Right atrium auricular region (tissue), 2 donors: ENCODE results near the gene COL4A2. TPM values are rescaled to one million over a fixed set of nuclear protein-coding genes. Genes with fewer than 3 reads are reported as not detected.

ENCODE experiments used
- DNase-seq: peaks from one replicate; pipeline ENCODE4 v3.0.0-alpha.2; 2019; ENCODE audit warnings: low spot score
- H3K27ac ChIP-seq, 2 donors: fragments of 200-600 bp; sonication (generic); 1 replicate in 1 of 2; 2 replicates in 1 of 2; pipeline ENCODE4 v1.5.1; 2016 to 2019
- H3K27me3 ChIP-seq, 2 donors: fragments of 200-600 bp; sonication (generic); one replicate each; pipeline versions ENCODE4 v1.5.1 to v1.6.0; 2017 to 2019
- H3K36me3 ChIP-seq: fragments of 200-600 bp; sonication (generic); one replicate; pipeline ENCODE4 v1.5.1; 2016
- H3K4me1 ChIP-seq, 2 donors: fragments of 200-600 bp; sonication (generic); one replicate each; pipeline versions ENCODE4 v1.5.1 to v1.6.0; 2017 to 2019
- H3K4me3 ChIP-seq, 2 donors: fragments of 200-600 bp; sonication (generic); 1 replicate in 1 of 2; 2 replicates in 1 of 2; pipeline ENCODE4 v1.5.1; 2017 to 2019; ENCODE audit warnings: mild to moderate bottlenecking in 1 of 2, moderate library complexity in 1 of 2
- H3K9me3 ChIP-seq, 2 donors: fragments of 200-600 bp; sonication (generic); one replicate each; pipeline ENCODE4 v1.5.1; 2019
- total RNA-seq, 2 donors: library from RNA; depleted of rRNA; stranded (reverse); fragments of >200 nt; gene quantifications; one replicate each; pipeline ENCODE4 v1.1.0, GENCODE V29; 2016
- TF ChIP-seq, protein P1 (sequence below), 2 donors: fragments of 200-600 bp; sonication (generic); IDR thresholded peaks; one replicate each; pipeline ENCODE4 v1.5.1; 2019; ENCODE audit warnings: antibody characterized with exemption in 2 of 2

COL4A2 gene
- total RNA-seq, 2 donors from 2014 or later: 141 to 153 TPM

DNA sequence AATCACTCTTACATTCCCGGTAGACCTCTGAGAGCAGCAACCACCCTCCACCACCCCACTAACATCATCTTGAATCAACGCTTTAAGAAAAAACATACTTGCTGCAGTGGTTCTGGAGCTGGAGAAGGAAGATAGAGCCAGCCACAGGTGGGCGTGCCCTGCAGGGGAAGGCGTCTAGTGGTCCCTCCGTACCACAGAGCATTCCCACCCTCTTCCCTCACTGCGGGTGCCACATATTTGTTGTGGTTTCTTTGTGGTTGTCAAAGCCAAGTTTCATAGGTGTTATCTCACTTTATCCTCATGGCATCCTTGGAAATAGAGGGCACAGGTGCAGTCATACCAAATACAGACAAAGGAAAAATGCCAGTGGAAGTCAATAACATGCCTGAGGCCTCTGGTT, 22.2 kb downstream of the COL4A2 start:
- H3K9me3 ChIP-seq: no peaks in the 10 kb centered on the region
- H3K4me1 ChIP-seq: peaks cover 0 to 92% of the 10 kb centered on the region in 2 donors
- H3K36me3 ChIP-seq: no peaks in the 10 kb centered on the region
- peak overlapping the region; percentile 73 to 74 for H3K27ac ChIP-seq
- H3K4me3 ChIP-seq: no peak overlapping the region
- TF ChIP-seq, protein P1, sequence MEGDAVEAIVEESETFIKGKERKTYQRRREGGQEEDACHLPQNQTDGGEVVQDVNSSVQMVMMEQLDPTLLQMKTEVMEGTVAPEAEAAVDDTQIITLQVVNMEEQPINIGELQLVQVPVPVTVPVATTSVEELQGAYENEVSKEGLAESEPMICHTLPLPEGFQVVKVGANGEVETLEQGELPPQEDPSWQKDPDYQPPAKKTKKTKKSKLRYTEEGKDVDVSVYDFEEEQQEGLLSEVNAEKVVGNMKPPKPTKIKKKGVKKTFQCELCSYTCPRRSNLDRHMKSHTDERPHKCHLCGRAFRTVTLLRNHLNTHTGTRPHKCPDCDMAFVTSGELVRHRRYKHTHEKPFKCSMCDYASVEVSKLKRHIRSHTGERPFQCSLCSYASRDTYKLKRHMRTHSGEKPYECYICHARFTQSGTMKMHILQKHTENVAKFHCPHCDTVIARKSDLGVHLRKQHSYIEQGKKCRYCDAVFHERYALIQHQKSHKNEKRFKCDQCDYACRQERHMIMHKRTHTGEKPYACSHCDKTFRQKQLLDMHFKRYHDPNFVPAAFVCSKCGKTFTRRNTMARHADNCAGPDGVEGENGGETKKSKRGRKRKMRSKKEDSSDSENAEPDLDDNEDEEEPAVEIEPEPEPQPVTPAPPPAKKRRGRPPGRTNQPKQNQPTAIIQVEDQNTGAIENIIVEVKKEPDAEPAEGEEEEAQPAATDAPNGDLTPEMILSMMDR (IDR thresholded peaks at IDR 0.05): no peak
- no peaks in the 10 kb centered on the region for H3K27me3 ChIP-seq
- DNase-seq: no peak

DNA sequence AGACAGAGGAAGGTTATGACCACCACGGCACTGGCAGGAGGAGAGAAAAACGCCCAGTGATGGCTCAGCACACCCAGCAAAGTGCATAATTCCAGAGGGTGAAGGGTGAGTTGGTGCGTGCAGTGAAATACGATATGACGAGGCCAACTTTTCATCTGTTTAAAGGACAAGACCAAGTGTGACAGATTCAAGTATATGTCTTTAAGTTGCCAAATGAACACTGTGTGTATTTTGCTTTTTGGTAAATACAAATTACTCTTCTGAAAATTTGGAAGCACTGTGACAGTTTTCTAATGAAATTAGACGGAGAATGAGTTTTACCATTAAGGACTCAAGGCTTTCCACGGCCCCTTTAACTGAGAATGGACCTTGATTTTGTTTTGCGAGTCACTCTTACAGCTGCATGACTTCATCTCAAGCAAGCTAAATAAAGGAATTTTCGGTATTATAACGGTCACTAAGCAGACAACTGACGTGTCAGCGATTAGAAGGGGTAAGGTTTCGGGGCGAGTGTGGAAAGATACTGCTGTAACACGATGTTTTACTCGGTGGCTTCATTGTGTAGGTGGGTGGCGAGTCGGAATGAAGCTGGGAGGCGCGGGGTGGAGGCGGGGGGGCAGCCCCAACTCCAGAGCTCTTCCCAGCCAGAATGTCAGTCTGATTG, 22.8 kb downstream of the COL4A2 start:
- no peaks in the 10 kb centered on the region for H3K36me3 ChIP-seq
- H3K9me3 ChIP-seq: no peaks in the 10 kb centered on the region
- TF ChIP-seq, protein P1 (IDR thresholded peaks at IDR 0.05): no peak
- no peaks in the 10 kb centered on the region for H3K27me3 ChIP-seq
- peaks cover 0 to 88% of the 10 kb centered on the region in 2 donors for H3K4me1 ChIP-seq
- H3K4me3 ChIP-seq: peak overlapping the region in 1 of 2 donors; percentile 28
- H3K27ac ChIP-seq: peak overlapping the region; percentile 73 to 74
- DNase-seq: peak; percentile 58

DNA sequence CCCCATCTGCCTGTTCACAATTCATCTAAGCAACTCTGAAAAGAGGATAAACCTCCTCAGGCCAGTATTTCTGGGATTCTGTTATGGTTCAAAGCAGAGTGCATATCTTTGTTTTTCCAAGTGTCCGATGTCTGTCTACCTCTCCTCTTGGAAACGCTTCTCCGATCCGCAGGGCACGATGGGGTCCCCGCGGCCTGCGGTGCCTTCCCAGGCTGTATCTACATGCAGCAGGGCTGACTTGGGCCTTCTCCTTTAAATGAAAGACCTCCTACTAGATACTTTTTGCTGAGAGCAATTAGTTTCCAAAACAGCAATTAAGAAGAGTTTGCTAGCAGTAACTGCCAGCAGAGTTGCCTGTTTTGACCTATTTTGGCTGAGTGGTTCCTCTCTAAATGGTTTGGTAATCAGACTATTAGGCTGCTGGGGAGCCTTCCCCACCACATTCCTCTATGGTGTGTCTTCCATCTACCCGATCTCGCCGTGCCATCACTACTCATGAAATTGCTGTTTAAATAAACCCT, 23.5 kb downstream of the COL4A2 start:
- H3K27me3 ChIP-seq: no peaks in the 10 kb centered on the region
- TF ChIP-seq, protein P1 (IDR thresholded peaks at IDR 0.05): no peak
- H3K27ac ChIP-seq: peak overlapping the region; percentile 73 to 74
- peaks cover 0 to 88% of the 10 kb centered on the region in 2 donors for H3K4me1 ChIP-seq
- H3K9me3 ChIP-seq: no peaks in the 10 kb centered on the region
- H3K36me3 ChIP-seq: no peaks in the 10 kb centered on the region
- no peak for DNase-seq
- H3K4me3 ChIP-seq: peak overlapping the region in 1 of 2 donors; percentile 28

DNA sequence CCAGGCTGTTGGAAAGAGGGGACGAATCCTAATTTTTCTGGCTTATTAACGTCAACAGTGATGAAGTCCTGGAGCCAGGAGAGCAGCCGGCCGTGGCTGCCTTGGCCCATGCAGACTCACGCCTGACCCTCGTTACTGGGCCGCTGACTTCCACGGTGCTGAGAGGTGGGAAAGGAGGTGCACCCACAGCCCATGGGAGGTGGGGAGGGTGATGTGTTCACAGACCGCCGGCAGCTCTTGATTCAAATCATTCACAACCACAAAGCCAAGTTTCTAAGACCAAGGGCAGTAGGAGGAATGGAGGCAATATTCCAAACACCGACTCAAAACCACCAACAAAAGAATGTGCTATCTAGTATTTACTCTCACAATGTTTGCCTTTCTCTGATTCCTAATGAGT, 24.3 kb downstream of the COL4A2 start:
- Histone ChIP-seq H3K4me3 (no peak overlapping the region), H3K4me1 (peaks cover 0 to 86% of the 10 kb centered on the region in 2 donors), H3K36me3 (no peaks in the 10 kb centered on the region)

DNA sequence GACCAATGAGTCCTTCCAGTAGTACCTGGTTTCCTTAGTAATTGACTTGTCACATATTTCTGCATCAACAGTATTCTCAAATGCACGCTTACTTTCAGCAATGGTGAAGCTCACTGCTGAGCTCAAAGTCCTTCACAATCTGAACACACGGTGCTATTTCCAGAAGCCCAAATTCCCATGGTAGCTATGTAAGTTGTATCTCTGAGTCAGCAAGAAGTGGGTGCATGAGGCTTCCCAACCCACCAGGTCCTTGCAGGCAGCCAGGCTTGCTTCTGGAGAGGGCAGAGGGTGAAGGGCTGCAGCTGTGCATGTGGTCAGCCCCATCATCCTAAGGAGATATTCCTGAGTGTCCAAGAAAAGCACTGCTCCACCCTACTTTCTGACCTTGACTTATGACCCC, 25.7 kb downstream of the COL4A2 start:
- H3K4me1 ChIP-seq: peaks cover 0 to 88% of the 10 kb centered on the region in 2 donors
- no peak for DNase-seq
- H3K27me3 ChIP-seq: no peaks in the 10 kb centered on the region
- H3K4me3 ChIP-seq: no peak overlapping the region
- no peaks in the 10 kb centered on the region for H3K36me3 ChIP-seq
- no peaks in the 10 kb centered on the region for H3K9me3 ChIP-seq
- TF ChIP-seq, protein P1 (IDR thresholded peaks at IDR 0.05): no peak
- no peak overlapping the region for H3K27ac ChIP-seq

More for the DNA sequence above, 24.3 kb downstream of the COL4A2 start:
- Histone ChIP-seq H3K9me3 (no peaks in the 10 kb centered on the region), H3K27me3 (no peaks in the 10 kb centered on the region), H3K27ac (peak overlapping the region; percentile 73 to 74)
- DNase-seq: no peak
- TF ChIP-seq, protein P1 (IDR thresholded peaks at IDR 0.05): no peak
